Muscle layer of colon (tissue), 2 donors: ENCODE data around the gene PICALM.

ENCODE experiments used
- H3K27ac ChIP-seq: one replicate; pipeline ENCODE4 v1.7.0; 2013; ENCODE audit warnings: low read depth, mild to moderate bottlenecking, low read length, moderate library complexity
- H3K27me3 ChIP-seq, 2 donors: one replicate each; pipeline ENCODE4 v1.7.0; 2013; ENCODE audit warnings: low read length in 2 of 2, mild to moderate bottlenecking in 2 of 2; ENCODE audit not compliant: insufficient read depth in 2 of 2, control insufficient read depth in 1 of 2
- H3K36me3 ChIP-seq: one replicate; pipeline ENCODE4 v1.7.0; 2013; ENCODE audit warnings: mild to moderate bottlenecking, low read length; ENCODE audit not compliant: insufficient read depth
- H3K4me1 ChIP-seq: one replicate; pipeline ENCODE4 v1.7.0; 2013; ENCODE audit warnings: mild to moderate bottlenecking, low read length; ENCODE audit not compliant: insufficient read depth
- H3K4me3 ChIP-seq, 2 donors: one replicate each; pipeline ENCODE4 v1.7.0; 2013; ENCODE audit warnings: low read length in 2 of 2, low read depth in 1 of 2, mild to moderate bottlenecking in 1 of 2, moderate library complexity in 1 of 2
- H3K9ac ChIP-seq: one replicate; pipeline ENCODE4 v1.7.0; 2013; ENCODE audit warnings: low read length
- H3K9me3 ChIP-seq: one replicate; pipeline ENCODE4 v1.7.0; 2013; ENCODE audit warnings: mild to moderate bottlenecking, low read length
- donor health status: abdominal sarcoma.
- donor health status: Adenocarcinoma of cecum.

Gene PICALM

DNA sequence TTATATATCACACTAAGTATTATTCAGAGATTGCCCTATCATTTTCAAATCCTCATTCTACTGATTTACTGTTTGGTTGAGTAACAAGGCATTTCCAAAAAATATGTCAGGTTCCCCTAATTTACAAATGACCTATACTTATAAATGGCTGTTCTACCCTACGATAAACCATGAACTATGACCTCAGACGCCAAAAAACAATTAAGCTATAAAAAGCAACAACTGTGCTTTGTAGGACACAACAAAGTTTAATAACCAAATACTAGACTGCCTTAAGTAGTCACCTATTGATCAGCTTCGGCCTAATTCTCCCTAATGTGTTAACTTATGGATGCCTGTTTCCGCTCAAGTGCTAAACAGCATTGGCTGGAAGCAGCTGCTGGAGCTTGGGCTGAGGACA, 53.2 kb downstream of the PICALM start:
- no peaks in the 10 kb centered on the region for H3K4me1 ChIP-seq
- no peak overlapping the region for H3K27ac ChIP-seq
- peaks cover 3% of the 10 kb centered on the region for H3K36me3 ChIP-seq
- no peaks in the 10 kb centered on the region for H3K27me3 ChIP-seq
- H3K4me3 ChIP-seq = no peak overlapping the region
- H3K9ac ChIP-seq = no peak overlapping the region
- no peaks in the 10 kb centered on the region for H3K9me3 ChIP-seq

DNA sequence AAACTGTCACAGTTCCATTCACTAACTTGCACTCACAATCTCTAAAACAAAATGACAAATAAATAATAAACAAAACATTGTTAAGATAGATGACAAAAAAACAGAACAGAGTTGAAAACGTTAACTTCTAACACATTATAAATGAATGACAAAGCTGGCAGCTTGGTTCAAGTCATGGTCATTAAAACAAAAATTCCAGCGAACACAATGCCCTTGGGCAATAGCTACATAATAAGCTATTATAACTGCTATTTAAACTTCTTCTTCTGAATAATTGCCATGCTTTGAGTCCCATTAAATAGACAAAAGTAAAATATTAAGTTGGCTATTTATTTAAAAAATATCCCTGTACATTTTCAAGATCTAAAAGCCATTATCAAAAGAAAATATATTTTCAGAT, 54.7 kb downstream of the PICALM start:
- Histone ChIP-seq H3K27me3 (no peaks in the 10 kb centered on the region), H3K27ac (no peak overlapping the region), H3K36me3 (peaks cover 14% of the 10 kb centered on the region)

DNA sequence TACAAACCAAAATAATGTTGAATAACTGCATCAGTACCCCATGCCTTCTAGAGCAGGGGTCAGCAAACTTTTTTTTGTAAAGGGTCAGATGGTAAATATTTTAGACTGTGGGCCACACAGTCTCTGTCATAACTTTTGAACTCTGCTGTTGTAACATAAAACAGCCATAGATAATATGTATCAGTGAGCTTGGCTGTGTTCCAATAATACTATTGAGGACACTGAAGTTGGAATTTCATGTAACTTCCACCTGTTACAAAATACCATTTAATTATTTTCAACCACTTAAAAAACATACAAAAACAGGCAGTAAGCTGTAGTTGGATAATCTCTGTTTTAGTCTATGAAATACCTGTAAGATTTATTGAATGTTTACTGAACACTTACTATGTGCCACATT, 55.2 kb downstream of the PICALM start:
- no peak overlapping the region for H3K27ac ChIP-seq
- H3K27me3 ChIP-seq = no peaks in the 10 kb centered on the region
- H3K36me3 ChIP-seq = peaks cover 14% of the 10 kb centered on the region
- H3K9ac ChIP-seq = no peak overlapping the region
- no peaks in the 10 kb centered on the region for H3K9me3 ChIP-seq
- no peaks in the 10 kb centered on the region for H3K4me1 ChIP-seq
- H3K4me3 ChIP-seq = no peak overlapping the region

More for the DNA sequence above, 54.7 kb downstream of the PICALM start:
- Histone ChIP-seq H3K9me3 (no peaks in the 10 kb centered on the region), H3K4me1 (no peaks in the 10 kb centered on the region), H3K9ac (no peak overlapping the region), H3K4me3 (no peak overlapping the region)

DNA sequence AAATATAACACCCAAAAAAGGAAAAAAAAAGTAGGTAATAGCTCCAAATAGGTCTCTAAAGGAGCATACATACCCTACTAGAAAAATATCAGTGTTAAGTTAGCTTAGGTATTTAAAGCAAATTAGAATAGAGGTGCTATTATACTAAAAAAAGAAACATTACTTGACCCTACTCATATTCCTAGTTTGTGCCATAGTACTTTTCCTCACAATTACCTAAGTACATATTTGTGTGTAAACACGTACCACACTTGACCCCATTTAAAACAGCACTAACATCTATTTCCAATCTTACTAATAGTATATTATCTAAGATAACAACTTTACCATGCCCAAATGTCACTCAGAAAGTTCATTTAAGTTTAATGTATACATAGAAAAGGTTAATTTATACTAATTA, 57.7 kb downstream of the PICALM start:
- H3K27me3 ChIP-seq = no peaks in the 10 kb centered on the region
- H3K4me1 ChIP-seq = no peaks in the 10 kb centered on the region
- no peaks in the 10 kb centered on the region for H3K9me3 ChIP-seq
- H3K4me3 ChIP-seq = no peak overlapping the region
- H3K9ac ChIP-seq = no peak overlapping the region
- H3K27ac ChIP-seq = no peak overlapping the region
- H3K36me3 ChIP-seq = peaks cover 24% of the 10 kb centered on the region

DNA sequence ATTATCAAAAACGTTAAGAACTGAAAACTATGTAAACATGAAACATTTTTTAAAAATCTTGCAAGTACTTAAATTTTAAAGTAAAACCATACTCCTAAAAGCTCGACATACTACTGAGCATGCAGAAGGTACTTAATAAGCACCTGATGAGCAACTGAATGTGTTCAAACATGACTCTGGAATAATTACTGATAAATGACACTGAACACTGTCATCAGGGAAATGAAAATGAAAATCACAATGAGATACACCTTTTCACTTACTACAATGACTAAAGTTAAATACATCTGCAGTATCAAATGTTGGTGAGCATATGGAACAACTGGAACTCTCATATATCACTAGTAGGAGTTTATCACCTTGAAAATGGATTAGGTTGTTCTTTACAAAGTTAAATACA, 65.2 kb downstream of the PICALM start:
- H3K4me1 ChIP-seq = no peaks in the 10 kb centered on the region
- peaks cover 51% of the 10 kb centered on the region for H3K36me3 ChIP-seq
- H3K9me3 ChIP-seq = no peaks in the 10 kb centered on the region
- no peaks in the 10 kb centered on the region for H3K27me3 ChIP-seq
- H3K27ac ChIP-seq = no peak overlapping the region
- H3K9ac ChIP-seq = no peak overlapping the region
- H3K4me3 ChIP-seq = no peak overlapping the region

DNA sequence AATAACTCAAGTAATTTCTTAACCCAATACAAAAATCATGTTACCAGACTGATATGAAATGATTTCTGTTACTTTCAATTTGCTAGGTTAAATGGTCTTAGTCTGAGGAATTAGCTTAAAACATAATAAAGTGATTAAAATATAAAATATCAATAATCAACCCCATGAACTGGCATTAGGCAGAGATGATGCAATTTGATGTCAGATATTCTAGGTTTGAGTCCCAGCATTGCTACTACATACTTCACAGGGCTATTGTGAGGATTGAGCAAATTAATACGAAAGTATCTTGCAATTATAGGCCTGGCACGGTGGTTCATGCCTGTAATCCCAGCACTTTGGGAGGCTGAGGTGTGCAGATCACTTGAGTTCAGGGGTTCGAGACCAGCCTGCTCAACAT, 66.5 kb downstream of the PICALM start:
- peaks cover 53% of the 10 kb centered on the region for H3K36me3 ChIP-seq

DNA sequence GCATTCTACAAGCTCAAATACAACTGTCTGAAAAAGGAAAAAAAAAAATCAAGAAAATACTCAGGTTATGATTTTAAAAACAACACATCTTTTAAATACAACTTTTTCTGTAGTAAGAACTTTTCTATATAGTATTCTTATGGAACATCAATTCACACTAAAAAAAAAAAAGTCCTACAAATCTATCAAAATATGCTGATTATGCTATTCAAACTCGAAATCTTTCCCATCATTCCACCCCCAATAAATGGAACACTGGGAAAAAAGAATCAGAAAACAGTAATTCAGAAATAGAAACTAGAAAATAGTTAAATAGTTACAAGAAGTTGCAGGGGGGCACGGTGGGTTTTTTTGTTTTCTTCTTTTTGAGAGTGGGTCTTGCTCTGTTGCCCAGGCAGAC, 77.4 kb downstream of the PICALM start:
- Histone ChIP-seq H3K27ac (no peak overlapping the region), H3K36me3 (peaks cover 23% of the 10 kb centered on the region), H3K9ac (no peak overlapping the region), H3K9me3 (no peaks in the 10 kb centered on the region), H3K4me1 (peaks cover 9% of the 10 kb centered on the region), H3K27me3 (no peaks in the 10 kb centered on the region), H3K4me3 (no peak overlapping the region)

More for the DNA sequence above, 66.5 kb downstream of the PICALM start:
- Histone ChIP-seq H3K9me3 (no peaks in the 10 kb centered on the region), H3K4me1 (no peaks in the 10 kb centered on the region), H3K9ac (no peak overlapping the region), H3K27me3 (no peaks in the 10 kb centered on the region), H3K4me3 (no peak overlapping the region), H3K27ac (no peak overlapping the region)

DNA sequence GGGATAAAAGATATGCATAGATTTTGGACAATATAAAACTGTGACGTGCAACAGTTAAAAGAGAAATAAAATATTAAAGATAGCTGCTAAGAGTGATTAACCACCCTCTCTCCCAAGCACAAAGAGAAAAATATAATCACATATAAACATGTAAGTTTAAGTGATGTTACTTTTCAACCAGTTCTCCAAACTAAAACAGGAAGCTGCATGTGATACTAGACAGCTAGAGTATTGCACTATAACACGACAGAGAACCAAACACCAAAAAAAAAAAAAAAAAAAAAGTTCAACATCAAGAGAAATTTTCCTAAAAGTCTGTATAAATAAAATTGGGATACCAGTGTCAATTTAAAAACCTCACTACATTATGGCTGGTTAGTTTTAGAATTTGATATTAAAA, 79.1 kb downstream of the PICALM start:
- Histone ChIP-seq H3K27me3 (no peaks in the 10 kb centered on the region), H3K36me3 (peaks cover 23% of the 10 kb centered on the region), H3K9ac (no peak overlapping the region), H3K9me3 (no peaks in the 10 kb centered on the region), H3K4me1 (peaks cover 9% of the 10 kb centered on the region), H3K27ac (no peak overlapping the region), H3K4me3 (no peak overlapping the region)

DNA sequence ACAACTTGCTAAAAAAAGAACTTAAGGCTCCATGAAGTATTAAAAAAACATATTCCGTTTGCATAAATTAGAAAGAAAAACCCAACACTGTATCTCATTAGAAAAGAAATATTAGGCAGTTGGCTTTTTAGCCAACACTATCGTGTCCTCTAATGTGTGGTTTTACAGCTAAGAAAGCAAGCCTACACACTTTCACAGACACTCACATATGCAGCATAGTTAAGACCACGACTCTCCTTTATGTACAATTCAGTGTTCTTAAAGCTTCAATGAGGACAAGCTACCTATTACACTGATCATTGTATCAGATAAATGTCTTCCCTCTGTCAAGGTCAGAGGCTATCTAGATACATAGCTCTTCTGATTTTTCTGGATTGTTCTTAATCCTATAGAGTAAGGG, 80.1 kb downstream of the PICALM start:
- Histone ChIP-seq H3K27me3 (no peaks in the 10 kb centered on the region), H3K4me1 (peaks cover 9% of the 10 kb centered on the region), H3K9ac (no peak overlapping the region), H3K36me3 (peaks cover 17% of the 10 kb centered on the region), H3K4me3 (no peak overlapping the region), H3K9me3 (no peaks in the 10 kb centered on the region), H3K27ac (no peak overlapping the region)

DNA sequence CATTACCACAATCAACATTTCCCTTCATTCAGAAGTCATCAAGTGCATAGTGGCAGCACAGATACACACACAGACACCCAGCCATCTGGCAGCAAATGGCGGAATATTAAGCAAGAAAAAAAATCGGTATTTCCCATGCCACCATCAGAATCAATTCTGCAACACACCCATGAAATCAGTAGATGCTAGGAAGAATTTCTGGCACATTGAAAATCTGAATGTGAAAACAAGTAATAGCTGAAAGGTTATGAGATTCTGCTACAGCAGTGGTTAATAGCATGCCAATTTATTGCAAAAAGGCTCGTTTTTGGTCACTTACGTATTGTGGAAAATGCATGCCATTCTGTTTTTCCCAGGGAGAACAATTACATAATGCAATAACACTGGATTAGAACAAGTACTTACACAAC, 91.1 kb downstream of the PICALM start:
- peaks cover 18% of the 10 kb centered on the region for H3K4me1 ChIP-seq
- H3K27ac ChIP-seq = no peak overlapping the region
- H3K36me3 ChIP-seq = peaks cover 34% of the 10 kb centered on the region
- H3K4me3 ChIP-seq = no peak overlapping the region
- H3K9me3 ChIP-seq = no peaks in the 10 kb centered on the region
- no peaks in the 10 kb centered on the region for H3K27me3 ChIP-seq
- no peak overlapping the region for H3K9ac ChIP-seq

DNA sequence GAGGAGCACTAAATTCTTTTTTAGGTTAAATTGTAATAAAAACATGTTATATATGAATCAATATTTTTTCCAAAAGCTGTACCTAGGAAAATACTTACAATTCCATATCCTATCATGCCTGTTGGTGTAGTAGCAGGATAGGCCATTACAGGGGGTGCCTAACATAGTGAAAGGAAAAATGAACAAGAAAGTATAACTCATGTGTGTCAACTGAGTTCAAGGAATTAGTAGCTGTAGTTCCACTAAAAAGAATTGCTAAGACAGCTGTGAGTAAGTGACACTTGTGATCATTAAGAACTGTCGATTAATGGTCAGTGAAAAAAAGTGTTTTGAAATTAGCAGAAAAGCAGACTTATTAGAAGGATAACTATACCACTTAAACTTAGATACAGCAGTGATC, 92.4 kb downstream of the PICALM start:
- Histone ChIP-seq H3K4me3 (no peak overlapping the region), H3K27ac (no peak overlapping the region), H3K27me3 (no peaks in the 10 kb centered on the region), H3K36me3 (peaks cover 34% of the 10 kb centered on the region), H3K9me3 (no peaks in the 10 kb centered on the region), H3K4me1 (peaks cover 18% of the 10 kb centered on the region), H3K9ac (no peak overlapping the region)

DNA sequence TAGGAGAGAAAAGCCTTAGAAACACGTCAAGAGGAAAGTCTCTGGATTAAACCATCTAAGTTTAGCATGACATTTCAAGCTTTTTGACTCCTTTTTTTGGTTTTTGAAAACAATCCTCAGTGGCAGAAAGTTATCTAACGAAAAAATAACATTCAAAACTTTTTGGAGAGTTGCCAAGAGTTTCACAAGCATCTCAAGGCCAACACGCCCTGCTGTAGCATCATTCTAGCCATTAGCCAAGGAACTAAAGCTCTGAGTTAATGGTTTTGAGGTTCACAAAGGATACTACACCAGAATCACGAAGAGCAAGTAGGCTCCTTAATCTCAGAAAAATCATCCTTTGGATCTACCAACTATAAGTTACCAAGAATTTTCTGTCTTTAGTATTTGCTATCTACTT, 94.8 kb downstream of the PICALM start:
- H3K9me3 ChIP-seq = no peaks in the 10 kb centered on the region
- no peak overlapping the region for H3K9ac ChIP-seq
- H3K27me3 ChIP-seq = no peaks in the 10 kb centered on the region
- no peak overlapping the region for H3K4me3 ChIP-seq
- H3K4me1 ChIP-seq = peaks cover 25% of the 10 kb centered on the region
- peaks cover 42% of the 10 kb centered on the region for H3K36me3 ChIP-seq
- H3K27ac ChIP-seq = no peak overlapping the region
